Endothelial cell of umbilical vein (primary cell): ENCODE data around the gene LRP1.

Experiments used
- CTCF ChIP-seq, 2 donors: IDR thresholded peaks; 1 replicate in 1 of 2; 2 replicates in 1 of 2; pipeline ENCODE4 v1.5.1; 2011; ENCODE audit warnings: low read length in 2 of 2, mild to moderate bottlenecking in 2 of 2, moderate library complexity in 2 of 2, control low read depth in 1 of 2, inconsistent platforms in 1 of 2, low read depth in 1 of 2; ENCODE audit not compliant: insufficient read depth in 1 of 2; ENCODE audit errors: extremely low read depth in 1 of 2
- FOS ChIP-seq: IDR thresholded peaks from 2 replicates; pipeline ENCODE4 v1.6.1; 2011; ENCODE audit warnings: mild to moderate bottlenecking, low read length, moderate library complexity, borderline replicate concordance; ENCODE audit not compliant: insufficient read depth
- JUN ChIP-seq: IDR thresholded peaks from 2 replicates; pipeline ENCODE4 v1.6.1; 2011; ENCODE audit warnings: borderline replicate concordance, low read depth; ENCODE audit not compliant: insufficient read length, insufficient read depth
- POLR2AphosphoS5 ChIP-seq: IDR thresholded peaks from 2 replicates; pipeline ENCODE4 v1.6.1; 2012; ENCODE audit warnings: low read depth, mild to moderate bottlenecking, control low read depth, low read length, moderate library complexity; ENCODE audit not compliant: insufficient read depth

- TF ChIP-seq CTCF (IDR thresholded peaks at IDR 0.05; ENCODE audit: extremely low read depth in 1 of 2, insufficient read depth in 1 of 2, low read depth in 1 of 2, low read length in 2 of 2) (no peak), JUN (no peak), POLR2AphosphoS5 (no peak), FOS (no peak)
Observed at GRCh38 chr12:57106021-57106708, 22.1 kb upstream of the LRP1 start.
